ENCODE data around the gene PARD3.

DNA sequence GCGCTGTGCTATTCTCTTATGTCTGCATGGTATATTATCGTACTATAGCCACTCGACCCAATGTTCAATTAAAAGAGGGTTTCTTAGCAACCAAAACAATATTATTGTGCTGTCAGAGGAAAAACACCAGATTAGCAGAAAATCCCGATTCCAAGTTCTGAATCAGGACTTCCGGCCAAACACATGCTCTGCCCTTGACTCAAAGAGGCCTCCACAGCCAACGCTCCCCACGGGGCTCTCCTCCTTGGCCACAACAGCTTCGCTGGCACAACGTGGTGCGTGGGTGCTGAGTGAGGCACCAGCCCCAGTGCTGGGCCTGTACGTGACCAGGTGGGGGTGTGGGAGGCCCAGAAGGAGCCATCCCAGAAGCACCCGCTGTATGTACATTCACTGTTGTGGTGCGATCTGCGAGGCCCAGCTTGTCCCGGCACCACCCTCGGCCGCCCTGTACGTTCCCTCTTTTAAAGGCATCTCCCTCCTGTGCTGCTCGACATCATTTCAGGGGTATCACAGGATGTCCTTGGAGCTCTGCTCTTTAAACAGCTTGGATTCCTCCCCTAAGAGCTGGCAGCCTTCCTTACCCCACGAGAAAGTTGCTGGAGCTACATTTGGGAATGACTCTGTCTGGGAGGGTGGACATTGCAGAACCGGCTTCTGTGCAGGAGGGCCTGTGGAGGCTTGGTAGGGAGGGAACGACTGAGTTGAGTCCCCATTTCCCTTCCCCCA is 736.2 kb downstream of the PARD3 start:
- TF ChIP-seq EZH2phosphoT487 (IDR thresholded peaks at IDR 0.05; ENCODE audit: borderline replicate concordance) (no peak), CTCF (conservative IDR thresholded peaks at IDR 0.05; ENCODE audit: low read length) (no peak)

All from Loucy (cell line).